ENCODE data around the gene LMAN2.
"Not testable (repeated sequence)": the region's sequence is repeated elsewhere in the genome, so short reads cannot be mapped to it uniquely, and the experiment has no call there.

LMAN2 gene

DNA sequence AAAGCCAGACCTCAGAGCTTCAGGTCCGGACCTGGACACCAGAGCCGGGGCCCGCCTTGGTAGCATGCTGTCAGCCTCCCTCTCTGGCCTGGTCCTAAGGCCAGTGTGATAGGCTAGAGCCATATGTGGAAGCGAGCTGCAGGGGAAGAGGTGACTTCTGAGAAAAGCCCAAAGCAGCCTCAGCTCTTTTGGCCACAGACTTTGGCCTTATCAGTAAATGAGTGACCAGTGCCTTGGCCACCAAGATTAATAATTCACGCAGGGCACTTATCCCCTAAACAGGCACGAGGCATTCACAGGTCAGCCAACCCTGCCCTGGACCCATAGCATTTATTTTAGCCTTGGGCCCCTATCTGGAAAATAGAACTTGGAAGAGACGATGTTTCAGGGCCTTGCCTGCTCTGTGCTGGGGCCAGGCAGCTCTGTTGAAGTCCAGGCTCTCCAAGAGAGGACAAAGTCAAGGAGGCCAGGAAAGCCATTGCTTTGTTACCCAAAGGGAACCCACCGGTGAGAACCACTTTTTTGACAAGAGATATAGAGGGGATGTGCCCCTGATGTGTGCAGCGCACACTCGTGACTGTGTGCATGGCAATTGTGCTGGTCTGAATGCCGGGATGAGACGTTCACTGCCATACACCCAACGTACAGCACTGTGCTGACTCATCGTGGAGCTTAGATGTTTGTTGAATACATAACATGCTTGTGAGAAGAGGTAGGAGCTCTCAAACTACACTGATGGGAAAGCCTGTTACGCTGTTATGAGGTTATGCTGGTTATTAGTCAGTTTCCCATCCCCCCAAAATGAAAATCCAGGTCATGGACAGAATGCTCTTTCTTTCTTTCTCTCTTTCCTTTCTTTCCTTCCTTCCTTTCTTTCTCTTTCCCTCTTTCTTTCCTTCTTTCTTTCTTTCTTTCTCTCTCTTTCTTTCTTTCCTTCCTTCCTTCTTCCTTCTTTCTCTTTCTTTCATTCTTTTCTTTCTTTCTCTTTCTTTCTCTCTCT lies 27.7 kb upstream of the LMAN2 start:
- DNase-seq (ENCODE audit: low read depth in 1 of 2, low spot score in 1 of 2) = no peak

DNA sequence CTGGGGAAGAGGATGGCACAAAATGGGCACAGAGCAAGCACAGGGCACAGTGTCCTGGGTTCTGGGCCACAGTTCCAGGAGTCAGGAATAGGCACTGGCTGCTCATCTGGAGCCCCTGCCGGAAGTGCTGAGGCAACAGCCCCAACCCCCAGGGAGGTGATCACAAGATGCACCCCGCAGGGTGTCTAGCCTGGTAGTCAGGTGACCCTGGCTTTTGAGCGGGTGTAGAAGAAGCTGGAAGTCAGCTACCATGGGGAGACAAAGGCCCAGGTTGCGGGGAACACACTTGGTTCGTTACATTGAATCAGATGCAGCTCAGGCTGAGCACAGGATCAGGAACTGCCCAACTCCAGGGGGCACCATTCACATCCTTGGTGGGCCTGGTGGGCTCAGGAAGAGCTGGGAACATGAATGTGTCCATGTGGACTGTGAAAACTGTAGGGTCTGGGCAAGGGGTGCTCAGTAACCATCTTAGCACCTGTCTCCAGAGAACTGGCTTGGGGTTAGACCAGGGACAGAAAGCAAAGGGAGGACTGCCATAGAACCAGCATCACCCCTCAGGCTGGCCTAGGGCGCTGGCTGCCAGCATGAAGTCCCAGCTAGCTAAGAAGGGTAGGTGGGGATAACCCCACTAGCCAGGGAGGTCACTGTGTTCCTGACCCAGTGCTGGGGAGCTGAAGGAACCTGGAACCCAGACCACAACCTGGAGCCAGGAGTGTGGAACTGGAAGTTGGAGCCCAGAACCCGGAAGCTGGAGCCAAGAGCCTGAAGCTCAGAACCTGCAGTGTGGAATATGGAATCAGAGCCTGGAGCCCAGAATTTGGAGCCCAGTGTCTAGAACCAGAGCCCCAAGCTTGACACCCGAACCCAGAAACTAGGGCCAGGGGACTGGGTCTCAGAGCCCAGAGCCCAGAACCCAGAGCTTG lies 26.6 kb upstream of the LMAN2 start:
- no peak for DNase-seq (ENCODE audit: low read depth in 1 of 2, low spot score in 1 of 2)

GRCh38 chr5:177376107-177376506 lies 24.6 kb upstream of the LMAN2 start:
- DNase-seq (ENCODE audit: low read depth in 1 of 2, low spot score in 1 of 2) = no peak

DNA sequence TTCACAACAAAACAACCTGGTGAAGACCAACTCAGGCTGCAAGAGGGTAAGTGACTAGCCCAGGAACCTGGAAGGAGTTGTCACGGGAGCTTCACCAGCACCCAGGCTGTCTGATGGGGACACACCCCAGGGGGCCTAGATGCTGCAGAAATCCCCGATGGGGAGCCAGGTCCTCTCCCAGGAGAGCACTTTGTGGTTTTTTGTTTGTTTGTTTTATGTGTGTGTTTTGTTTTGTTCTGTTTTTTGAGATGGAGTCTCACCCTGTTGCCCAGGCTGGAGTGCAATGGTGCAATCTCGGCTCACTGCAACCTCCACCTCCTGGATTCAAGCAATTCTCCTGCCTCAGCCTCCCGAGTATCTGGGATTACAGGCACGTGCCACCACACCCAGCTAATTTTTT lies 24.0 kb upstream of the LMAN2 start:
- DNase-seq (ENCODE audit: low read depth in 1 of 2, low spot score in 1 of 2) = not testable (repeated sequence)

DNA sequence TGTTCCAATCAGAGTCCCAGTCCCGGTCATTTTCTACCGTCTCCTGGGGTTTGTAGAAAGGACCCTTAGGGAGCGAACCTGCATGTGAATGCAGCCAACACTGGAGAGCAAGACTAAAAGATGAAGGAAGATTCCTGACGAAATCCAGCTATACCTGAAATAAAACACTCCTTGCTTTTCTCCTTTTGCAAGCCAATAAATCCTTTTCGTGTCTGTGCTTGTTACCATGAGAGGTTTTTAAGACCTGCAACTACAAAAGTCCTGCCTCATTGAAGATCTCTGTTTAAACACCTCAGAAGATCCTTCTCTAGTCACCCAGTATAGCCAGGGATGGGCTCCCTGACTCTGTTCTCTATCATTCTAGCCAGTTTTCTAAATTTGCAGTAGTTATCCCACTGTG lies 22.7 kb upstream of the LMAN2 start:
- no peak for DNase-seq (ENCODE audit: low read depth in 1 of 2, low spot score in 1 of 2)

DNA sequence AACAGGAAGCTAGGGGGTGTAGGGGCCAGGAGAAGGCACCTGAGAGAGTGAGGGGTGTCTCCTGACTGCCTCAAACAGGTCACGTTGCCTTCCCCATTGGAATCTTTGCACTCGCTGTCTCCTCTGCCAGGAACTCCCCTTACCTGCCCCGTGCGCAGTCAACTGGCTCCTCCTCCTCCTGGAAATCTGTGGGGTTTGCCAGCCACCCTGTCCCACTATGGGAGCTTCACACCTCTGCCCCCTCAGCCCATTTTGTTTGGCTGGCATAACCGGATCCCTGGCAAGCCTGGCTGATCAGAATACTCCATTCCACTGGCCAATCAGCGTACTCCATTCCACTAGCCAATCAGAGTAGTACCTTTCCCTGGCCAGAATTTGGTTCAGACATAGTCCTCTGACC lies 22.3 kb upstream of the LMAN2 start:
- no peak for DNase-seq (ENCODE audit: low read depth in 1 of 2, low spot score in 1 of 2)

DNA sequence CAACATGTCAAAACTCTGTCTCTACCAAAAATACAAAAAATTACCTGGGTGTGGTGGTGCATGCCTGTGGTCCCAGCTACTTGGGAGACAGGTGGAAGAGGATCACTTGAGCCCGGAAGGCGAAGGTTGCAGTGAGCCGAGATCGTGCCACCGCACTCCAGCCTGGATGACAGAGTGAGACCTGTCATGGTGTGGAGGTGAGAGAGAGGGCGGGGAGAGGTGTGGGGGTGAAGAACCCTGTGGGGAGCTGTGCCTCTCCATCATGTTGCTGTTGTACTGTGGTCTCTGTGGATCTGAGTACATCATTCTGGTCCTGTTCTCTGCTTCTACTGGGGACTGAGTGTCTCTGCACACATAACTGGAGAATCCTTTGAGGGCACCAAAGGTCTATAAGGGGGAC lies 21.4 kb upstream of the LMAN2 start:
- no peak for DNase-seq (ENCODE audit: low read depth in 1 of 2, low spot score in 1 of 2)

DNA sequence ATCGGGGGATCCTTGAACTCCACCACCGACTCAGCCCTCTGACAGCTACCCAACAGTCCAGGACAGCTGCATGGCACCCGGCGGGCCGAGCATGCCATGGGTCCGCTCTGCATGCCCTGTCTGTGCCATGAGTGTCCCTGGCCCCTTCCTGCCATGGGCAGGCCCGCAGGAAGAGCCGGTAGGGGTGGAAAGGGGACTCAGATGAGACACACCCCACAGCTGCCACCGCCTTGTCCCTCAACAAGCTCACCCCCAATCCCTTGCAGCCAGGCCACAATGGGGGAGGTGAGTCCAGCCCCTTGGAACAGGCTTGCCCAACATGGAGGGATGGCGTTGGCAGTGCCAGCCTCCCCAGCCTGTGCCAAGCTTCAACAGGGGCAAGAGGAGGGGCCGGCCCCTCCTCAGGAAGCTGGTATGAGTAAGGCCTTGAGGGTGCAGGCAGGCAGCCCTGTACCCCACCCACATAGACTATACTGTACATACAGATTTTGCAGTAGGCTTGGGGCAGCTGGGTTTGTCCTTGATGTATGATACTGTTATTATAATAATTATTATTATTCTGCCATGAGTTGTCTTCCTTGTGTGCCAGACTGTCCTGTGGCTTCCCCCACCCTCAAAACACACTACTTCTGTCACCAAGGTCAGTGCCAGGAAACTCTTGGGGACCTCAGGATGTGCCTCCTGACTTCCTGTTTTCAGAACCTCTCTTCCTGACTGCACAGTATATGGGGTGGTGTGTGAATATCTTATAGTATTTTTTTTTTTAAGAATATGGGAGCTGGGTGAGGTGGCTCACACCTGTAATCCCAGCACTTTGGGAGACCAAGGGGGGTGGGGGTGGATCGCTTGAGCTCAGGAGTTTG lies 20.8 kb upstream of the LMAN2 start:
- no peak for DNase-seq (ENCODE audit: low read depth in 1 of 2, low spot score in 1 of 2)

GRCh38 chr5:177371120-177372033 lies 19.9 kb upstream of the LMAN2 start:
- DNase-seq (ENCODE audit: low read depth in 1 of 2, low spot score in 1 of 2) = no peak

DNA sequence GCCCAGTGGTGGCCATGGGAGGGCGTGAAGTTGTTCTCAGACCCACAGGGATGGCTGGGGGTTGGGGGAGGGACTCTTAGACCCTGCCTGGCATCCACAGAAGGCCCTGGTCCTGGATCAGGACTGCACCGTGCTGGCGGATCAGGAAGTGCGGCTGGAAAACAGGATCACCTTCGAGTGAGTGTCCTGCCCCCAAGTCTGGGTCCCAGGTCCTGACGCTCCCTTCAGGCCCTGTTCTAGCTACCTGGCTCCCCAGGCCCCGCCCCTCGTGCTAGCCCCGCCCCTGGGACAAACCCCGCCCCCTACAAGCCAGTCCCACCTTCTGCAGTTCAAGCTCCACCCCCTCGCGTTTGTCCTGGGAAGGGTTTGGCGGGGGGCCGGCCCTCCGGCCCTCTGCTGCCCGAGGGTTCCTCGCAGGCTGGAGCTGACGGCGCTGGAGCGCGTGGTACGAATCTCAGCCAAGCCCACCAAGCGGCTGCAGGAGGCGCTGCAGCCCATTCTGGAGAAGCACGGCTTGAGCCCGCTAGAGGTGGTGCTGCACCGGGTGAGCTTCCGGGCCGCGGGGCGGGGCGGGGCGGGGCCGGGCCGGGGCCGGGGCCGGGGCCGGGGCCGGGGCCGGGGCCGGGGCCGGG lies 19.1 kb upstream of the LMAN2 start:
- no peak for DNase-seq (ENCODE audit: low read depth in 1 of 2, low spot score in 1 of 2)

DNA sequence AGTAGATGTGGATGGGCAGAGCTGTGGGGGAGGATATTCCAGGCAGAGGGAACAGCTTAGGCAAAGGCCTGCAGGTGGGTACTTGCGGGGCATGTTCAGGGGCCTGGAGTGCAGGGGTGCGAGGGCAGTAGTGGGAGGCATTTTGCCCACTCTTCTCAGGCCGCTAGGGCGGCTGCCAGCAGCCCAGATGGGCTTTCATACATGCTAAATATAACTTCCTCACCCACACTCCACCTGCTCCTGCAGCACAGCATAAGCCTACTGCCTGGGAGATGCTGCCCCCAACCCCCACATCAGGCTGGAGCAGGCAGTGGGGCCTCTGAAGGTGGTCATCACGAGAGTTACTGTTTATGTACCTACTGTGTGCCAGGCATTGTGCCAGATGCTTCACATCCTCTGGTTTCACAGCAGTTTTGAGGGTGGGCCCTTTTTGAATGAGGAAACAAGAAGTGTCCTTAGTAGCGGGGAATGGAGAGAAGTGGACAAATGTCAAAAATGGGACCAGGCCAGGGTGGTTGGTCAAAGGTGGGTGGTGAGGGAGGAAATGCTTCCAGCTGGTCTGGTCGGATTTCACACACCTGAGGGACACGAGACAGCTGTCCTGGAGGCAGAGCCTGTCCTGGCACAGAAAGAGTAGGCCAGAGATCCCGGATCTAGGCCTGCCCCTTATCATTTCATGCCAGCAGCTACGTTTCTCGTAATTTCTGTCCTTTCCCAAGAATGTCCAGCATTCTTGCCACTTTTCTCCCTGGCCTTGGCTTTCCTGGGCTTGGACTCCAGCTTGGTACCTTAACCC lies 18.4 kb upstream of the LMAN2 start:
- DNase-seq (ENCODE audit: low read depth in 1 of 2, low spot score in 1 of 2) = no peak

- DNase-seq (ENCODE audit: low read depth in 1 of 2, low spot score in 1 of 2) = no peak
These were observed 17.6 kb upstream of the LMAN2 start for GRCh38 chr5:177368869-177369644.

GRCh38 chr5:177367981-177368868 lies 16.8 kb upstream of the LMAN2 start:
- no peak for DNase-seq (ENCODE audit: low read depth in 1 of 2, low spot score in 1 of 2)

- no peak for DNase-seq (ENCODE audit: low read depth in 1 of 2, low spot score in 1 of 2)
These were observed 15.9 kb upstream of the LMAN2 start for GRCh38 chr5:177367323-177367848.

DNA sequence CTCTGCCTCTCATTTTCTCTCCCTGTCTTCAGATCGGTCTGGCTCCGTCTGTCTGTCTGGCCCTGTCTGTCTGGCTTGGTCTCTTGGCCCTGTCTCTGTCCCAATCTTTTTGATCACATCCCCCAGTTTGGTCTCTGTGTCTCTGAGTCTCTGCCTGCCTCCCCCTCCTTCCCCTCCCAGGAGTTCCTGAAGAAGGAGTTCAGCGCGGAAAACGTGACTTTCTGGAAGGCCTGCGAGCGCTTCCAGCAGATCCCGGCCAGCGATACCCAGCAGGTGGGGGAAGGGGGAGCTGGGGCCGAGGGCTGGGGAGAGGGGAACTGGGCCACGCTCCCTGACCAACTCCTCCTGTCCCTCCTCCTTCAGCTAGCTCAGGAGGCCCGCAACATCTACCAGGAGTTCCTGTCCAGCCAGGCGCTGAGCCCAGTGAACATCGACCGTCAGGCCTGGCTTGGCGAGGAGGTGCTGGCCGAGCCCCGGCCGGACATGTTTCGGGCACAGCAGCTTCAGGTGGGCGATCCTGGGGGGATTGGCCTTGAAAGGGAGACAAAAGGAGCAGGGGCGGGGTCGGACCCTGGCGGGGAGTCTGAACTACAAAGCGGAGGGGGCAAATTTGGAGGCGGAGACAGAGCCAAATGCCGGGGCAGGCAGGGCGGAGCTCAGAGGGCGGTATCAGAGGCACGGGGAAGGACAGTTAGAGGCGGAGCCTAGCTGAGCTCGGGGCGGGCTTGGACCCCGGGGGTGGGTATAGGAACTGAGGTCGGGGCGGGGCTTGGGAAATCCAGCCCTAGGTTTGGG lies 15.3 kb upstream of the LMAN2 start:
- no peak for DNase-seq (ENCODE audit: low read depth in 1 of 2, low spot score in 1 of 2)
